Measurements from ENCODE around the gene SBF2. TPM values are rescaled to one million over a fixed set of nuclear protein-coding genes. Genes with fewer than 3 reads are reported as not detected.
"Not testable (repeated sequence)": the region's sequence is repeated elsewhere in the genome, so short reads cannot be mapped to it uniquely, and the experiment has no call there.

Gene SBF2
- polyA plus RNA-seq, 2 donors, result 8.5 to 12.1 TPM

- 97 to 98% methylated on average over 2 of the region's 2 CpGs for WGBS, 2 donors
- not testable (repeated sequence) for H3K36me3 ChIP-seq (ENCODE audit: control insufficient read depth in 2 of 2, insufficient read depth in 2 of 2, low read length in 1 of 2); H3K27me3 ChIP-seq (ENCODE audit: control insufficient read depth in 1 of 2, insufficient read depth in 2 of 2, low read length in 2 of 2); H3K27ac ChIP-seq (ENCODE audit: low read depth in 2 of 2, low read length in 1 of 2); H3K4me1 ChIP-seq (ENCODE audit: control insufficient read depth in 2 of 2, insufficient read depth in 2 of 2, low read length in 1 of 2); H3K9me3 ChIP-seq (ENCODE audit: control insufficient read depth in 2 of 2, insufficient read depth in 1 of 2, low read depth in 1 of 2, low read length in 1 of 2); H3K4me3 ChIP-seq (ENCODE audit: low read depth in 1 of 2, low read length in 2 of 2)
Observed at GRCh38 chr11:10249448-10250131, 44.4 kb downstream of the SBF2 start.

GRCh38 chr11:10247011-10247410, 47.0 kb downstream of the SBF2 start:
- Histone ChIP-seq H3K27me3 (ENCODE audit: control insufficient read depth in 1 of 2, insufficient read depth in 2 of 2, low read length in 2 of 2) (no peaks in the 10 kb centered on the region), H3K4me1 (ENCODE audit: control insufficient read depth in 2 of 2, insufficient read depth in 2 of 2, low read length in 1 of 2) (no peaks in the 10 kb centered on the region), H3K27ac (ENCODE audit: low read depth in 2 of 2, low read length in 1 of 2) (no peak overlapping the region), H3K4me3 (ENCODE audit: low read depth in 1 of 2, low read length in 2 of 2) (no peak overlapping the region), H3K9me3 (ENCODE audit: control insufficient read depth in 2 of 2, insufficient read depth in 1 of 2, low read depth in 1 of 2, low read length in 1 of 2) (no peaks in the 10 kb centered on the region), H3K36me3 (ENCODE audit: control insufficient read depth in 2 of 2, insufficient read depth in 2 of 2, low read length in 1 of 2) (no peaks in the 10 kb centered on the region)
- 78 to 81% methylated on average over 2 of the region's 2 CpGs for WGBS, 2 donors

DNA sequence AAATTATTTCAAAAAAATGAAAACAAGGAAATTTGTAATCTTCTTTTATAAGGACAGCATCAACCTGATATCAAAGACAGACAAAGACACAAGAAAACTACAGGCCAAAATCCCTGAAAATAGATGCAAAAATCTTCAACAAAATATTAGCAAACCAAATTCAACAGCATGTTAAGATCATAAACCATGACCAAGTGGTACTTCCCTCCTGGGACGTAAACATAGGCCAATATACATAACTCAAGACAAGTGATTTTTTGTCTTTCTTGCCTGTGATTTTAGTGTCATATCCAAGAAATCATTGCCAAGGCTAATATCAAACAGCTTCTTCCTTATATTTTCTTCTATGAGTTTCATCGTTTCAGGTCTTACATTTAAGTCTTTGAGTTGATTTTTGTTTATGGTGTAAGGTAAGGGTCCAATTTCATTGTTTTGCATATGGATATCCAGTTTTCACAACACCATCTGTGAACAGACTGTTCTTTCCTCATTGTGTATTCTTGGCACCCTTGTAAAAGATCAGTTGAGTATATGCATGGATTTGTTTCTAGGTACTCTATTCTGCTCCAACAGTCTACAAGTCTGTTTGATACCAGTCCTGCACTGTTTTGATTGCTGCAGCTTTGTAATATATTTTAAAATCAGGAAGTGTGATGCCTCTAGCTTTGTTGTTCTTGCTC, 50.0 kb downstream of the SBF2 start:
- Histone ChIP-seq H3K4me3 (ENCODE audit: low read depth in 1 of 2, low read length in 2 of 2) (no peak overlapping the region), H3K27me3 (ENCODE audit: control insufficient read depth in 1 of 2, insufficient read depth in 2 of 2, low read length in 2 of 2) (no peaks in the 10 kb centered on the region), H3K4me1 (ENCODE audit: control insufficient read depth in 2 of 2, insufficient read depth in 2 of 2, low read length in 1 of 2) (no peaks in the 10 kb centered on the region), H3K36me3 (ENCODE audit: control insufficient read depth in 2 of 2, insufficient read depth in 2 of 2, low read length in 1 of 2) (no peaks in the 10 kb centered on the region), H3K9me3 (ENCODE audit: control insufficient read depth in 2 of 2, insufficient read depth in 1 of 2, low read depth in 1 of 2, low read length in 1 of 2) (no peaks in the 10 kb centered on the region), H3K27ac (ENCODE audit: low read depth in 2 of 2, low read length in 1 of 2) (no peak overlapping the region)
- WGBS, 2 donors, result 88% methylated on average over 2 of the region's 2 CpGs

- WGBS, 2 donors, result 86 to 100% methylated on average over 1 of the region's 1 CpG
- Histone ChIP-seq H3K4me1 (ENCODE audit: control insufficient read depth in 2 of 2, insufficient read depth in 2 of 2, low read length in 1 of 2) (no peaks in the 10 kb centered on the region), H3K36me3 (ENCODE audit: control insufficient read depth in 2 of 2, insufficient read depth in 2 of 2, low read length in 1 of 2) (no peaks in the 10 kb centered on the region)
Observed at GRCh38 chr11:10236840-10237239, 57.2 kb downstream of the SBF2 start.

DNA sequence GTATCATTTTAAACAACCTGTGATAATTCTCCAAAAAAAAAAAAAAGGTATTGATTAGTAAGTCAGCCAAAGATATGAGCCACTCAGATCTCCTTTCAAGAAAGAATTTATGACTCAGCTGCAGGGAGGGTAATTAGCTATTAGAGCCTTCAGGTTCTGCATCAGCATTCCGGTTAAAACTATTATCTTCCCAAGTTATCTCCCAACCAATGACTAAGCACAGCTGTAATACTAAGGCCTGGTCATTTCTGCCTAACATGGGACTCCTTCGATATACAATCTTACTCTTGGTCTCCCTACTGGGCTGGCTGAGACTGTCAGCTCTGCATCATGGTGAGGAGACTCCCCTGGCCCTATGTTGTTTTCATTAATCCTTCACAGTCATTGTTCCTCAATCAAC, 60.4 kb downstream of the SBF2 start:
- Histone ChIP-seq H3K4me3 (ENCODE audit: low read depth in 1 of 2, low read length in 2 of 2) (no peak overlapping the region), H3K4me1 (ENCODE audit: control insufficient read depth in 2 of 2, insufficient read depth in 2 of 2, low read length in 1 of 2) (no peaks in the 10 kb centered on the region), H3K27me3 (ENCODE audit: control insufficient read depth in 1 of 2, insufficient read depth in 2 of 2, low read length in 2 of 2) (no peaks in the 10 kb centered on the region), H3K36me3 (ENCODE audit: control insufficient read depth in 2 of 2, insufficient read depth in 2 of 2, low read length in 1 of 2) (no peaks in the 10 kb centered on the region), H3K27ac (ENCODE audit: low read depth in 2 of 2, low read length in 1 of 2) (no peak overlapping the region), H3K9me3 (ENCODE audit: control insufficient read depth in 2 of 2, insufficient read depth in 1 of 2, low read depth in 1 of 2, low read length in 1 of 2) (peaks cover 0 to 2% of the 10 kb centered on the region in 2 donors)
- 69 to 75% methylated on average over 2 of the region's 2 CpGs for WGBS, 2 donors

More at GRCh38 chr11:10236840-10237239, 57.2 kb downstream of the SBF2 start:
- H3K27me3 ChIP-seq (ENCODE audit: control insufficient read depth in 1 of 2, insufficient read depth in 2 of 2, low read length in 2 of 2), result no peaks in the 10 kb centered on the region
- H3K4me3 ChIP-seq (ENCODE audit: low read depth in 1 of 2, low read length in 2 of 2), result no peak overlapping the region
- H3K27ac ChIP-seq (ENCODE audit: low read depth in 2 of 2, low read length in 1 of 2), result no peak overlapping the region
- H3K9me3 ChIP-seq (ENCODE audit: control insufficient read depth in 2 of 2, insufficient read depth in 1 of 2, low read depth in 1 of 2, low read length in 1 of 2), result peaks cover 0 to 2% of the 10 kb centered on the region in 2 donors

DNA sequence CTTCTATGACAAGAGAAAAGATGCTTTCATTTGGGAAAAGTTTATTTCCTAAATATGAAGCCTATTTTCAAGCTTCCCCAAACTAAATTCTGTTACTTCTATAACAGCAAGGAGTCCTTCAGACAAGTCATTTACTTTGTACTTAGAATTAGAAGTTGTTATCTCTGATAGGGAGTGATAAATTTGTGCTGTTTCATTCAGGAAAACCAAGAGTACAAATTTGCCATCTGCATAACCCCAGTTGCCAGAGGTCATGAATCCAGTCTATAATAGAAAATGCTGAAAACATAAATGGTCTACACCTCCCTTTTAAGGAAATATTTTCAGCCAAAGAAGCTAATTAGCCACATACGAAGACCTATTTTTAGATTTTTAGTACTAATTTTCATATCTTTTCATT, 61.3 kb downstream of the SBF2 start:
- Histone ChIP-seq H3K36me3 (ENCODE audit: control insufficient read depth in 2 of 2, insufficient read depth in 2 of 2, low read length in 1 of 2) (no peaks in the 10 kb centered on the region), H3K4me1 (ENCODE audit: control insufficient read depth in 2 of 2, insufficient read depth in 2 of 2, low read length in 1 of 2) (no peaks in the 10 kb centered on the region), H3K4me3 (ENCODE audit: low read depth in 1 of 2, low read length in 2 of 2) (no peak overlapping the region), H3K27ac (ENCODE audit: low read depth in 2 of 2, low read length in 1 of 2) (no peak overlapping the region), H3K9me3 (ENCODE audit: control insufficient read depth in 2 of 2, insufficient read depth in 1 of 2, low read depth in 1 of 2, low read length in 1 of 2) (peaks cover 0 to 2% of the 10 kb centered on the region in 2 donors), H3K27me3 (ENCODE audit: control insufficient read depth in 1 of 2, insufficient read depth in 2 of 2, low read length in 2 of 2) (no peaks in the 10 kb centered on the region)
- 85 to 92% methylated on average over 1 of the region's 1 CpG for WGBS, 2 donors

DNA sequence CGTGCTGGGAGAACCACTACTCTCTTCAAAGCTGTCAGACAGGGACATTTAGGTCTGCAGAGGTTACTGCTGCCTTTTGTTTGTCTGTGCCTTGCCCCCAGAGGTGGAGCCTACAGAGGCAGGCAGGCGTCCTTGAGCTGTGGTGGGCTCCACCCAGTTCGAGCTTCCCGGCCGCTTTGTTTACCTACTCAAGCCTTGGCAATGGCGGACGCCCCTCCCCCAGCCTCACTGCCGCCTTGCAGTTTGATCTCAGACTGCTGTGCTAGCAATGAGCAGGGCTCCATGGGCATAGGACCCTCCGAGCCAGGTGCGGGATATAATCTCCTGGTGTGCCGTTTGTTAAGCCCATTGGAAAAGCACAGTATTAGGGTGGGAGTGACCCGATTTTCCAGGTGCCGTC, 62.2 kb downstream of the SBF2 start:
- not testable (repeated sequence) for H3K9me3 ChIP-seq (ENCODE audit: control insufficient read depth in 2 of 2, insufficient read depth in 1 of 2, low read depth in 1 of 2, low read length in 1 of 2); H3K27me3 ChIP-seq (ENCODE audit: control insufficient read depth in 1 of 2, insufficient read depth in 2 of 2, low read length in 2 of 2); H3K4me1 ChIP-seq (ENCODE audit: control insufficient read depth in 2 of 2, insufficient read depth in 2 of 2, low read length in 1 of 2); H3K27ac ChIP-seq (ENCODE audit: low read depth in 2 of 2, low read length in 1 of 2); H3K4me3 ChIP-seq (ENCODE audit: low read depth in 1 of 2, low read length in 2 of 2); H3K36me3 ChIP-seq (ENCODE audit: control insufficient read depth in 2 of 2, insufficient read depth in 2 of 2, low read length in 1 of 2)
- WGBS, 2 donors, result 96% methylated on average over 11 to 13 of the region's 13 CpGs

GRCh38 chr11:10225553-10225952, 68.5 kb downstream of the SBF2 start:
- H3K9me3 ChIP-seq (ENCODE audit: control insufficient read depth in 2 of 2, insufficient read depth in 1 of 2, low read depth in 1 of 2, low read length in 1 of 2), result no peaks in the 10 kb centered on the region
- H3K4me3 ChIP-seq (ENCODE audit: low read depth in 1 of 2, low read length in 2 of 2), result no peak overlapping the region
- 46 to 59% methylated on average over 2 of the region's 2 CpGs for WGBS, 2 donors
- H3K27ac ChIP-seq (ENCODE audit: low read depth in 2 of 2, low read length in 1 of 2), result no peak overlapping the region
- H3K27me3 ChIP-seq (ENCODE audit: control insufficient read depth in 1 of 2, insufficient read depth in 2 of 2, low read length in 2 of 2), result no peaks in the 10 kb centered on the region
- H3K4me1 ChIP-seq (ENCODE audit: control insufficient read depth in 2 of 2, insufficient read depth in 2 of 2, low read length in 1 of 2), result no peaks in the 10 kb centered on the region
- no peaks in the 10 kb centered on the region for H3K36me3 ChIP-seq (ENCODE audit: control insufficient read depth in 2 of 2, insufficient read depth in 2 of 2, low read length in 1 of 2)

DNA sequence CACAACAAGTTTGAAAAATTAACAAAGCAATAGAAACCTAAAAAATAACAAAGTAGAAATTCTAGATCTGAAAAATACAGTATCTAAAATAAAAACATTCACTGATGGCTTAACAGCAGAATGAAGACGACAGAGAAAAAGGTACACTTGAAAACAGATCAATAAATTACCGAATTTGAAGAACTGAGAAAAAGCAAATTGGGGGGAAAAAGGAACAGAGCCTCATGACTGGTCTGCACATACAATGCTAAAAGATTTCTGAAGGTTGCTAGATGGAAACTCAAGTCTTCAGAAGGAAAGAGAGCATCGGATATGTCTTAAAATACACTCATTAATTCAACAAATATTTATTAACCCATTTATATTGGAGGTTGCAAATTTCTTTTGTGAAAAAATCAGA, 71.6 kb downstream of the SBF2 start:
- H3K4me1 ChIP-seq (ENCODE audit: control insufficient read depth in 2 of 2, insufficient read depth in 2 of 2, low read length in 1 of 2), result no peaks in the 10 kb centered on the region
- no peaks in the 10 kb centered on the region for H3K9me3 ChIP-seq (ENCODE audit: control insufficient read depth in 2 of 2, insufficient read depth in 1 of 2, low read depth in 1 of 2, low read length in 1 of 2)
- 93 to 94% methylated on average over 3 of the region's 3 CpGs for WGBS, 2 donors
- no peaks in the 10 kb centered on the region for H3K36me3 ChIP-seq (ENCODE audit: control insufficient read depth in 2 of 2, insufficient read depth in 2 of 2, low read length in 1 of 2)
- H3K27ac ChIP-seq (ENCODE audit: low read depth in 2 of 2, low read length in 1 of 2), result no peak overlapping the region
- no peak overlapping the region for H3K4me3 ChIP-seq (ENCODE audit: low read depth in 1 of 2, low read length in 2 of 2)
- no peaks in the 10 kb centered on the region for H3K27me3 ChIP-seq (ENCODE audit: control insufficient read depth in 1 of 2, insufficient read depth in 2 of 2, low read length in 2 of 2)

DNA sequence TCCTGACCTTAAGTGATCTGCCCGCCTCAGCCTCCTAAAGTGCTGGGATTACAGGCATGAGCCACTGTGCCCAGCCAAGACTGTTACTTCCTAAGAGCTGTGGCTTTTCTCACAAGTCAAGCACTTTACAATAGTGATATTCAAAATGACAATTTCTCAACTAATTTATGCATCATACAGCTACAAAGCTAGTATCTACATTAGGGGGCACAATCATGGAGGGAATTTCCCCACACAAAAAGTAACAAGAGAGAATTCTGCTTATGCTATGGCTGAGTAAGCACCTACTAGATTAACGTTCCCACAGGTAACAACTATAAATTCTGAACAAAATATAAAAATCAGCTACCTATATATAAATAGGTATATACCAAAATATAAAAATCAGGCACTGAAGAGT, 72.7 kb downstream of the SBF2 start:
- H3K4me1 ChIP-seq (ENCODE audit: control insufficient read depth in 2 of 2, insufficient read depth in 2 of 2, low read length in 1 of 2), result no peaks in the 10 kb centered on the region
- 92 to 95% methylated on average over 2 of the region's 2 CpGs for WGBS, 2 donors
- no peaks in the 10 kb centered on the region for H3K9me3 ChIP-seq (ENCODE audit: control insufficient read depth in 2 of 2, insufficient read depth in 1 of 2, low read depth in 1 of 2, low read length in 1 of 2)
- no peaks in the 10 kb centered on the region for H3K36me3 ChIP-seq (ENCODE audit: control insufficient read depth in 2 of 2, insufficient read depth in 2 of 2, low read length in 1 of 2)
- H3K4me3 ChIP-seq (ENCODE audit: low read depth in 1 of 2, low read length in 2 of 2), result no peak overlapping the region
- H3K27me3 ChIP-seq (ENCODE audit: control insufficient read depth in 1 of 2, insufficient read depth in 2 of 2, low read length in 2 of 2), result no peaks in the 10 kb centered on the region
- H3K27ac ChIP-seq (ENCODE audit: low read depth in 2 of 2, low read length in 1 of 2), result no peak overlapping the region
